Measurements from ENCODE around the gene TMEM14A. TPM values are rescaled to one million over a fixed set of nuclear protein-coding genes. Genes with fewer than 3 reads are reported as not detected.

TMEM14A gene
- total RNA-seq (2014; rRNA removed; shearing (Covaris generic)) = 10.9 and 11.0 TPM in 2 replicates

- Histone ChIP-seq H3K36me3 (replicated peaks; ENCODE audit: control insufficient read depth, insufficient read depth, low read length) (no peaks in the 10 kb centered on the region), H3K4me3 (ENCODE audit: insufficient read depth, low read depth, low read length) (peak within 1 kb of the TSS; percentile 70), H3K27me3 (ENCODE audit: control insufficient read depth, insufficient read depth, low read length) (no peaks in the 10 kb centered on the region; the same call in 1 of the 2 replicates)
- DNase-seq = peak; percentile 97
Measured at GRCh38 chr6:52670502-52671409, at the start of gene TMEM14A. TMEM14A (plus strand) TSS chr6:52671113; CDS start chr6:52677103, 5,990 bp downstream.

GRCh38 chr6:52621631-52622030 is 49.3 kb upstream of the TMEM14A start:
- H3K4me3 ChIP-seq (ENCODE audit: insufficient read depth, low read depth, low read length) = no peak overlapping the region
- no peaks in the 10 kb centered on the region for H3K36me3 ChIP-seq (replicated peaks; ENCODE audit: control insufficient read depth, insufficient read depth, low read length)
- DNase-seq = no peak
- no peaks in the 10 kb centered on the region for H3K27me3 ChIP-seq (ENCODE audit: control insufficient read depth, insufficient read depth, low read length)

- H3K36me3 ChIP-seq (replicated peaks; ENCODE audit: control insufficient read depth, insufficient read depth, low read length) = no peaks in the 10 kb centered on the region
- H3K27me3 ChIP-seq (ENCODE audit: control insufficient read depth, insufficient read depth, low read length) = no peaks in the 10 kb centered on the region
- no peak overlapping the region for H3K4me3 ChIP-seq (ENCODE audit: insufficient read depth, low read depth, low read length)
- no peak for DNase-seq
Measured at GRCh38 chr6:52622810-52623209, 48.1 kb upstream of the TMEM14A start.

- no peaks in the 10 kb centered on the region for H3K27me3 ChIP-seq (ENCODE audit: control insufficient read depth, insufficient read depth, low read length)
- DNase-seq = no peak
- H3K4me3 ChIP-seq (ENCODE audit: insufficient read depth, low read depth, low read length) = no peak overlapping the region
- no peaks in the 10 kb centered on the region for H3K36me3 ChIP-seq (replicated peaks; ENCODE audit: control insufficient read depth, insufficient read depth, low read length)
Measured at GRCh38 chr6:52632011-52632410, 38.9 kb upstream of the TMEM14A start.

- DNase-seq = no peak
- no peak overlapping the region for H3K4me3 ChIP-seq (ENCODE audit: insufficient read depth, low read depth, low read length)
- H3K36me3 ChIP-seq (replicated peaks; ENCODE audit: control insufficient read depth, insufficient read depth, low read length) = no peaks in the 10 kb centered on the region
- H3K27me3 ChIP-seq (ENCODE audit: control insufficient read depth, insufficient read depth, low read length) = no peaks in the 10 kb centered on the region
Measured at GRCh38 chr6:52634211-52634610, 36.7 kb upstream of the TMEM14A start.

GRCh38 chr6:52635049-52635577 is 35.8 kb upstream of the TMEM14A start:
- Histone ChIP-seq H3K4me3 (ENCODE audit: insufficient read depth, low read depth, low read length) (no peak overlapping the region), H3K27me3 (ENCODE audit: control insufficient read depth, insufficient read depth, low read length) (no peaks in the 10 kb centered on the region), H3K36me3 (replicated peaks; ENCODE audit: control insufficient read depth, insufficient read depth, low read length) (no peaks in the 10 kb centered on the region)
- DNase-seq = peak; percentile 18

GRCh38 chr6:52636830-52637229 is 34.1 kb upstream of the TMEM14A start:
- Histone ChIP-seq H3K36me3 (replicated peaks; ENCODE audit: control insufficient read depth, insufficient read depth, low read length) (no peaks in the 10 kb centered on the region), H3K4me3 (ENCODE audit: insufficient read depth, low read depth, low read length) (no peak overlapping the region), H3K27me3 (ENCODE audit: control insufficient read depth, insufficient read depth, low read length) (no peaks in the 10 kb centered on the region)
- no peak for DNase-seq

GRCh38 chr6:52639493-52639892 is 31.4 kb upstream of the TMEM14A start:
- Histone ChIP-seq H3K36me3 (replicated peaks; ENCODE audit: control insufficient read depth, insufficient read depth, low read length) (no peaks in the 10 kb centered on the region), H3K4me3 (ENCODE audit: insufficient read depth, low read depth, low read length) (no peak overlapping the region), H3K27me3 (ENCODE audit: control insufficient read depth, insufficient read depth, low read length) (no peaks in the 10 kb centered on the region)
- no peak for DNase-seq

- DNase-seq = no peak
- Histone ChIP-seq H3K27me3 (ENCODE audit: control insufficient read depth, insufficient read depth, low read length) (no peaks in the 10 kb centered on the region), H3K4me3 (ENCODE audit: insufficient read depth, low read depth, low read length) (no peak overlapping the region), H3K36me3 (replicated peaks; ENCODE audit: control insufficient read depth, insufficient read depth, low read length) (no peaks in the 10 kb centered on the region)
Measured at GRCh38 chr6:52640170-52640569, 30.7 kb upstream of the TMEM14A start.

- DNase-seq = no peak
- no peaks in the 10 kb centered on the region for H3K27me3 ChIP-seq (ENCODE audit: control insufficient read depth, insufficient read depth, low read length)
Measured at GRCh38 chr6:52640916-52641315, 30.0 kb upstream of the TMEM14A start.

GRCh38 chr6:52641388-52641787 is 29.5 kb upstream of the TMEM14A start:
- Histone ChIP-seq H3K27me3 (ENCODE audit: control insufficient read depth, insufficient read depth, low read length) (no peaks in the 10 kb centered on the region), H3K36me3 (replicated peaks; ENCODE audit: control insufficient read depth, insufficient read depth, low read length) (no peaks in the 10 kb centered on the region), H3K4me3 (ENCODE audit: insufficient read depth, low read depth, low read length) (no peak overlapping the region)
- no peak for DNase-seq

More at GRCh38 chr6:52640916-52641315, 30.0 kb upstream of the TMEM14A start:
- H3K36me3 ChIP-seq (replicated peaks; ENCODE audit: control insufficient read depth, insufficient read depth, low read length) = no peaks in the 10 kb centered on the region
- no peak overlapping the region for H3K4me3 ChIP-seq (ENCODE audit: insufficient read depth, low read depth, low read length)

- Histone ChIP-seq H3K4me3 (ENCODE audit: insufficient read depth, low read depth, low read length) (no peak overlapping the region), H3K36me3 (replicated peaks; ENCODE audit: control insufficient read depth, insufficient read depth, low read length) (no peaks in the 10 kb centered on the region), H3K27me3 (ENCODE audit: control insufficient read depth, insufficient read depth, low read length) (no peaks in the 10 kb centered on the region)
- DNase-seq = no peak
Measured at GRCh38 chr6:52641826-52642225, 29.1 kb upstream of the TMEM14A start.

- H3K27me3 ChIP-seq (ENCODE audit: control insufficient read depth, insufficient read depth, low read length) = no peaks in the 10 kb centered on the region
- no peak for DNase-seq
- H3K4me3 ChIP-seq (ENCODE audit: insufficient read depth, low read depth, low read length) = no peak overlapping the region
- no peaks in the 10 kb centered on the region for H3K36me3 ChIP-seq (replicated peaks; ENCODE audit: control insufficient read depth, insufficient read depth, low read length)
Measured at GRCh38 chr6:52642368-52642767, 28.5 kb upstream of the TMEM14A start.

- H3K36me3 ChIP-seq (replicated peaks; ENCODE audit: control insufficient read depth, insufficient read depth, low read length) = no peaks in the 10 kb centered on the region
- DNase-seq = no peak
- H3K4me3 ChIP-seq (ENCODE audit: insufficient read depth, low read depth, low read length) = no peak overlapping the region
- H3K27me3 ChIP-seq (ENCODE audit: control insufficient read depth, insufficient read depth, low read length) = no peaks in the 10 kb centered on the region
Measured at GRCh38 chr6:52643158-52643557, 27.8 kb upstream of the TMEM14A start.

- Histone ChIP-seq H3K27me3 (ENCODE audit: control insufficient read depth, insufficient read depth, low read length) (no peaks in the 10 kb centered on the region), H3K4me3 (ENCODE audit: insufficient read depth, low read depth, low read length) (no peak overlapping the region), H3K36me3 (replicated peaks; ENCODE audit: control insufficient read depth, insufficient read depth, low read length) (no peaks in the 10 kb centered on the region)
- no peak for DNase-seq
Measured at GRCh38 chr6:52644253-52644652, 26.7 kb upstream of the TMEM14A start.
